A673 (cell line): Measurements from ENCODE around the gene DCUN1D4.

Experiments used
- EZH2 ChIP-seq: fragments of 200-600 bp; sonication (generic); IDR thresholded peaks from 2 replicates; pipeline ENCODE4 v1.6.1; 2017; ENCODE audit warnings: borderline replicate concordance, low read depth, mild to moderate bottlenecking, mixed read lengths, antibody characterized with exemption, low read length; ENCODE audit not compliant: poor library complexity, severe bottlenecking
- TF ChIP-seq, protein P1 (sequence below): fragments of 300-800, 200-600 bp; sonication (generic); conservative IDR thresholded peaks from 2 replicates; pipeline ENCODE4 v1.5.1; 2017; ENCODE audit warnings: low read depth, mild to moderate bottlenecking, antibody characterized with exemption, low read length, moderate library complexity, mixed read lengths

DNA sequence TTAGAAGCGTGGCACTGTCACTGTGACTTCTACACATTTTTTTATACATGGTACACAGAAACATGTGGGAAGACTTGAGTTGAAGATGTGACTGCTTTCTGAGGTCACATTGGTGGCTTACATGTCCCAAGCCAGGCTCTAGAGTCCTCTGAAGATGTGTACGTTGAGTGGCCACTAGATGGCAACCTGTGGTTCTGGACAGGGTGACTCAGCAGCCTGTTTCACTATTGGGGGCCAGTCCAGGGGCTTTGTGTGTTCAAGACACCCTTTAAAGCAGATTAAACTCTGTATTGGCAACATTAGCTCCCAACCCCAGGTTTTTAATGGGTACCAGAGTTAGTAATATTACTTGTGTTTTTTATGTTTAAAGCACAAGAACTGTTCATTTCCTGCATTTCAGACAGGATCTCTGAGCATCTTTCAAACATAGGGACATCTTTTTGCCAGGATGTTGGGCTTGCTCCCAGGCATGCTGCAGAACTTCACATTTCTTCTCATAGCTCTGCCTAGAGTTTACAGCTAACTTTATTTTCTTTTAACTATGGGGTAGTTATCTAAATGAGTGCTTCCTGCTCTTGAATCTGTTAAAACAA is 53.0 kb downstream of the DCUN1D4 start:
- TF ChIP-seq, protein P1, sequence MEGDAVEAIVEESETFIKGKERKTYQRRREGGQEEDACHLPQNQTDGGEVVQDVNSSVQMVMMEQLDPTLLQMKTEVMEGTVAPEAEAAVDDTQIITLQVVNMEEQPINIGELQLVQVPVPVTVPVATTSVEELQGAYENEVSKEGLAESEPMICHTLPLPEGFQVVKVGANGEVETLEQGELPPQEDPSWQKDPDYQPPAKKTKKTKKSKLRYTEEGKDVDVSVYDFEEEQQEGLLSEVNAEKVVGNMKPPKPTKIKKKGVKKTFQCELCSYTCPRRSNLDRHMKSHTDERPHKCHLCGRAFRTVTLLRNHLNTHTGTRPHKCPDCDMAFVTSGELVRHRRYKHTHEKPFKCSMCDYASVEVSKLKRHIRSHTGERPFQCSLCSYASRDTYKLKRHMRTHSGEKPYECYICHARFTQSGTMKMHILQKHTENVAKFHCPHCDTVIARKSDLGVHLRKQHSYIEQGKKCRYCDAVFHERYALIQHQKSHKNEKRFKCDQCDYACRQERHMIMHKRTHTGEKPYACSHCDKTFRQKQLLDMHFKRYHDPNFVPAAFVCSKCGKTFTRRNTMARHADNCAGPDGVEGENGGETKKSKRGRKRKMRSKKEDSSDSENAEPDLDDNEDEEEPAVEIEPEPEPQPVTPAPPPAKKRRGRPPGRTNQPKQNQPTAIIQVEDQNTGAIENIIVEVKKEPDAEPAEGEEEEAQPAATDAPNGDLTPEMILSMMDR: peak; percentile 64
- no peak for TF ChIP-seq EZH2
